MCF 10A (cell line): ENCODE data around the gene ZNF592. TPM values are rescaled to one million over a fixed set of nuclear protein-coding genes. Genes with fewer than 3 reads are reported as not detected.

Source experiments
- BruUV-seq: library from RNA; stranded (reverse); fragments of 400-500 nt; replicated peaks from 2 replicates; lab custom pipeline; 2021; lab: Mats Ljungman, UMichigan
- CTCF ChIA-PET: fragments of 300-600 bp; sonication (Branson Sonifier 250); formaldehyde crosslinking; extraction: SDS; loops from one replicate; lab custom pipeline; 2021; ENCODE audit warnings: antibody characterized with exemption, inconsistent platforms; lab: Yijun Ruan, JAX
- POLR2A ChIA-PET: fragments of 300-600, 350-650 bp; sonication (Branson Sonifier 250); formaldehyde crosslinking; extraction: SDS; loops from one replicate; lab custom pipeline; 2020; ENCODE audit warnings: antibody characterized with exemption, inconsistent platforms; lab: Yijun Ruan, JAX
- DNase-seq: peaks from one replicate; pipeline ENCODE4 v3.0.0-alpha.2; 2018; ENCODE audit not compliant: unreplicated experiment
- H3K27ac Mint-ChIP-seq: one replicate; pipeline ENCODE4 v1.8.0; 2022; ENCODE audit warnings: mild to moderate bottlenecking, low read depth, mixed read lengths; ENCODE audit not compliant: unreplicated experiment
- H3K27me3 Mint-ChIP-seq: one replicate; pipeline ENCODE4 v1.8.0; 2022; ENCODE audit warnings: mixed read lengths; ENCODE audit not compliant: insufficient read depth, unreplicated experiment
- H3K36me3 Mint-ChIP-seq: one replicate; pipeline ENCODE4 v1.8.0; 2022; ENCODE audit warnings: mild to moderate bottlenecking, moderate library complexity, mixed read lengths; ENCODE audit not compliant: insufficient read depth, unreplicated experiment
- H3K4me1 Mint-ChIP-seq: one replicate; pipeline ENCODE4 v1.8.0; 2022; ENCODE audit warnings: mixed read lengths; ENCODE audit not compliant: insufficient read depth, unreplicated experiment
- H3K4me3 Mint-ChIP-seq: one replicate; pipeline ENCODE4 v1.8.0; 2022; ENCODE audit warnings: mild to moderate bottlenecking, moderate library complexity, mixed read lengths; ENCODE audit not compliant: unreplicated experiment
- H3K9me3 Mint-ChIP-seq: one replicate; pipeline ENCODE4 v1.8.0; 2022; ENCODE audit warnings: mixed read lengths; ENCODE audit not compliant: unreplicated experiment
- intact Hi-C: fragments of 100-400 bp; cut with micrococcal nuclease; formaldehyde crosslinking; loops from 2 replicates; pipeline ENCODE4 v1.14.1; 2022
- total RNA-seq: library from RNA; stranded (reverse); gene quantifications from 2 replicates; pipeline ENCODE4 v1.2.3, GENCODE V29; 2022
- TF ChIP-seq, protein P1 (sequence below): fragments of 200-600 bp; IDR thresholded peaks from one replicate; pipeline ENCODE4 v1.8.0; 2022; ENCODE audit warnings: antibody characterized with exemption, mild to moderate bottlenecking; ENCODE audit not compliant: unreplicated experiment

ZNF592 gene
- total RNA-seq, 1 experiment from 2014 or later, result 27.5 TPM

GRCh38 chr15:84834969-84835368, 86.6 kb downstream of the ZNF592 start:
- TF ChIP-seq, protein P1, sequence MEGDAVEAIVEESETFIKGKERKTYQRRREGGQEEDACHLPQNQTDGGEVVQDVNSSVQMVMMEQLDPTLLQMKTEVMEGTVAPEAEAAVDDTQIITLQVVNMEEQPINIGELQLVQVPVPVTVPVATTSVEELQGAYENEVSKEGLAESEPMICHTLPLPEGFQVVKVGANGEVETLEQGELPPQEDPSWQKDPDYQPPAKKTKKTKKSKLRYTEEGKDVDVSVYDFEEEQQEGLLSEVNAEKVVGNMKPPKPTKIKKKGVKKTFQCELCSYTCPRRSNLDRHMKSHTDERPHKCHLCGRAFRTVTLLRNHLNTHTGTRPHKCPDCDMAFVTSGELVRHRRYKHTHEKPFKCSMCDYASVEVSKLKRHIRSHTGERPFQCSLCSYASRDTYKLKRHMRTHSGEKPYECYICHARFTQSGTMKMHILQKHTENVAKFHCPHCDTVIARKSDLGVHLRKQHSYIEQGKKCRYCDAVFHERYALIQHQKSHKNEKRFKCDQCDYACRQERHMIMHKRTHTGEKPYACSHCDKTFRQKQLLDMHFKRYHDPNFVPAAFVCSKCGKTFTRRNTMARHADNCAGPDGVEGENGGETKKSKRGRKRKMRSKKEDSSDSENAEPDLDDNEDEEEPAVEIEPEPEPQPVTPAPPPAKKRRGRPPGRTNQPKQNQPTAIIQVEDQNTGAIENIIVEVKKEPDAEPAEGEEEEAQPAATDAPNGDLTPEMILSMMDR, result no peak
- no peaks in the 10 kb centered on the region for H3K4me1 Mint-ChIP-seq
- intact Hi-C loops, result no loop called here
- H3K36me3 Mint-ChIP-seq, result no peaks in the 10 kb centered on the region
- ChIA-PET CTCF (interaction anchor here (0.6 to 1.9 kb wide), 3 partner anchors 18 to 93 kb away, joined by 4 to 11 read pairs (median 5); no protein-coding TSS in a partner anchor), POLR2A (interaction anchor here (0.8 kb wide), 1 partner anchor 26 kb away, joined by 4 read pairs; no protein-coding TSS in a partner anchor)
- no peaks in the 10 kb centered on the region for H3K9me3 Mint-ChIP-seq
- no peak overlapping the region for H3K27ac Mint-ChIP-seq
- H3K27me3 Mint-ChIP-seq, result peaks cover 37% of the 10 kb centered on the region
- BruUV-seq, result no TSS peak
- H3K4me3 Mint-ChIP-seq, result no peak overlapping the region
- no peak for DNase-seq

GRCh38 chr15:84835661-84836337, 87.4 kb downstream of the ZNF592 start:
- no TSS peak for BruUV-seq
- H3K27me3 Mint-ChIP-seq, result peaks cover 37% of the 10 kb centered on the region
- no peak overlapping the region for H3K4me3 Mint-ChIP-seq
- H3K9me3 Mint-ChIP-seq, result no peaks in the 10 kb centered on the region
- intact Hi-C loops, result no loop called here
- H3K36me3 Mint-ChIP-seq, result no peaks in the 10 kb centered on the region
- POLR2A ChIA-PET, result interaction anchor here (1.2 kb wide), 1 partner anchor 12 kb away, joined by 3 read pairs; no protein-coding TSS in a partner anchor
- H3K27ac Mint-ChIP-seq, result no peak overlapping the region
- CTCF ChIA-PET, result interaction anchor here (0.6 to 1.8 kb wide), 4 partner anchors 10 to 265 kb away, joined by 3 to 5 read pairs (median 3); no protein-coding TSS in a partner anchor
- TF ChIP-seq, protein P1, result no peak
- no peaks in the 10 kb centered on the region for H3K4me1 Mint-ChIP-seq
- no peak for DNase-seq

GRCh38 chr15:84836844-84837243, 88.5 kb downstream of the ZNF592 start:
- Mint-ChIP-seq H3K27me3 (peaks cover 47% of the 10 kb centered on the region), H3K27ac (no peak overlapping the region), H3K36me3 (no peaks in the 10 kb centered on the region), H3K9me3 (no peaks in the 10 kb centered on the region), H3K4me1 (no peaks in the 10 kb centered on the region), H3K4me3 (no peak overlapping the region)
- BruUV-seq, result no TSS peak
- CTCF ChIA-PET, result interaction anchor here (0.7 to 1.8 kb wide), 3 partner anchors 9 to 91 kb away, joined by 3 to 5 read pairs (median 3); no protein-coding TSS in a partner anchor
- TF ChIP-seq, protein P1, result no peak
- DNase-seq, result no peak
- POLR2A ChIA-PET, result interaction anchor here (1.2 kb wide), 1 partner anchor 13 kb away, joined by 3 read pairs; no protein-coding TSS in a partner anchor
- intact Hi-C loops, result no loop called here

DNA sequence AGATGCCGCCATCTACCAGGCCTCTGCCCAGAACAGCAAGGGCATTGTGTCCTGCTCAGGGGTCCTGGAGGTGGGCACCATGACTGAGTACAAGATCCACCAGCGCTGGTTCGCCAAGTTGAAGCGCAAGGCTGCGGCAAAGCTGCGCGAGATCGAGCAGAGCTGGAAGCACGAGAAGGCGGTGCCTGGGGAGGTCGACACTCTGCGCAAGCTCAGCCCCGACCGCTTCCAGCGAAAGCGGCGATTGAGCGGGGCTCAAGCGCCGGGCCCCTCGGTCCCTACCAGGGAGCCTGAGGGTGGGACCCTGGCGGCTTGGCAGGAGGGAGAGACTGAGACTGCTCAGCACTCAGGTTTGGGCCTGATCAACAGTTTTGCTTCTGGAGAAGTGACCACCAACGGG, 91.3 kb downstream of the ZNF592 start:
- H3K27ac Mint-ChIP-seq, result no peak overlapping the region

More for the DNA sequence above, 91.3 kb downstream of the ZNF592 start:
- TF ChIP-seq, protein P1, result no peak
- POLR2A ChIA-PET, result interaction anchor here (0.8 kb wide), 1 partner anchor 18 kb away, joined by 3 read pairs; no protein-coding TSS in a partner anchor
- no peak for DNase-seq
- Mint-ChIP-seq H3K4me3 (no peak overlapping the region), H3K9me3 (no peaks in the 10 kb centered on the region), H3K27me3 (peaks cover 40% of the 10 kb centered on the region), H3K36me3 (no peaks in the 10 kb centered on the region), H3K4me1 (no peaks in the 10 kb centered on the region)
- intact Hi-C loops, result no loop called here
- no TSS peak for BruUV-seq
- CTCF ChIA-PET, result interaction anchor here (0.7 to 1.6 kb wide), 2 partner anchors 186 to 219 kb away, joined by 3 to 5 read pairs; partner anchors contain the start of gene WDR73
